ENCODE measurements around the gene ARL13B. TPM values are rescaled to one million over a fixed set of nuclear protein-coding genes. Genes with fewer than 3 reads are reported as not detected.
A peak's percentile ranks its signal among the peaks of the same experiment; 100 is the strongest.

The ARL13B gene
- total and polyA plus RNA-seq, 2 donors (not counting 1 experiment from before 2014, with no cell fraction given) = 1.3 to 12.9 TPM

DNA sequence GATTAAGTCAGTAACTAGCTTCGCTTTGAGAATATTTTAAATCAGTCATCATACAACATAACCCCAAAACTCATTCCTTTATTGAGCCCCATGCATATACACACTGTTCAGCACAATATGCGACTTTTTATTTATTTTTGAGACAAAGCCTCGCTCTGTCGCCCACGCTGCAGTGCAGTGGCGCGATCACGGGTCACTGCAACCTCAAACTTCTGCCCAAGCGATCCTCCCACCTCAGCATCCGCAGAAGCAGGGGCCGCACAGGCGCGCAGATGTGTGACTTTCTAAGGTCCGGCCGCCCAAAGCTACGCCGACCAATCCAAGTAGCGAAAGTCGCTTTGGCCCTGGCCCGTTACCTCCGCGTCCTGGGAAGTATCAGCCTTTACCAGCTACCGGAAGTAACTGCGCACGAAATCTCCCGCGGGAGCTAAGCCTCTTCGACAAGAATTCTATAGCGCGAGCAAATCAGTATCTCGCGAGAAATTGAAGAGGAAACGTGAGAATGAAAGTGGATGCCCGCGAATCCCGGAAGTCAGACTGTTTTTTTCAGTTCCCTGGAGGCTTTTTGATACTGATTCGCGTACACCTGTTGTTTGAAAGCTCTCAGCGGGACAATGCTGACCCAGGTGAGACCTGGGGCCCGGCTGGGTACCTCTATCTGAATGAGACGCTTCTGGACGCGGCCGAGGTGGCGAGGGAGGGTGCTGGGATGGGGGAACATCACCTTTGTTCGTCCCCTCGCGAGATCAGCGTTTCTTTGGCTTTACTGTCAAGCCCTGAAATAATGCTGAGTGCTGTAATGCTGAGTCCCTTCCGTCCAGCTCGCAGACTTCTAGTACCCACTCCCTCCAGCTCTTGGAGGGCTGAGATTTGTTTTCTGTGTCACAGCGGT, 82.8 kb downstream of the ARL13B start, which contains the start of the genes DHFR2 and NSUN3:
TSS of gene DHFR2 (minus strand) at position 404 of the 892 bp plus-strand sequence. CDS start 1,405 bp downstream, outside the sequence.
TSS of gene NSUN3 (plus strand) at position 549 of the 892 bp plus-strand sequence. CDS start at position 615, 66 bp downstream.
- TF ChIP-seq EZH2 (IDR thresholded peaks at IDR 0.05; ENCODE audit: borderline replicate concordance, insufficient read depth, low read depth, low read length, poor library complexity, severe bottlenecking) = no peak
- TF ChIP-seq, protein P1, sequence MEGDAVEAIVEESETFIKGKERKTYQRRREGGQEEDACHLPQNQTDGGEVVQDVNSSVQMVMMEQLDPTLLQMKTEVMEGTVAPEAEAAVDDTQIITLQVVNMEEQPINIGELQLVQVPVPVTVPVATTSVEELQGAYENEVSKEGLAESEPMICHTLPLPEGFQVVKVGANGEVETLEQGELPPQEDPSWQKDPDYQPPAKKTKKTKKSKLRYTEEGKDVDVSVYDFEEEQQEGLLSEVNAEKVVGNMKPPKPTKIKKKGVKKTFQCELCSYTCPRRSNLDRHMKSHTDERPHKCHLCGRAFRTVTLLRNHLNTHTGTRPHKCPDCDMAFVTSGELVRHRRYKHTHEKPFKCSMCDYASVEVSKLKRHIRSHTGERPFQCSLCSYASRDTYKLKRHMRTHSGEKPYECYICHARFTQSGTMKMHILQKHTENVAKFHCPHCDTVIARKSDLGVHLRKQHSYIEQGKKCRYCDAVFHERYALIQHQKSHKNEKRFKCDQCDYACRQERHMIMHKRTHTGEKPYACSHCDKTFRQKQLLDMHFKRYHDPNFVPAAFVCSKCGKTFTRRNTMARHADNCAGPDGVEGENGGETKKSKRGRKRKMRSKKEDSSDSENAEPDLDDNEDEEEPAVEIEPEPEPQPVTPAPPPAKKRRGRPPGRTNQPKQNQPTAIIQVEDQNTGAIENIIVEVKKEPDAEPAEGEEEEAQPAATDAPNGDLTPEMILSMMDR (IDR thresholded peaks at IDR 0.05) = no peak
- ATAC-seq (ENCODE audit: low read depth) (peak; percentile 88), DNase-seq (peak; percentile 95)
- no peaks in the 10 kb centered on the region for H3K9me3 Mint-ChIP-seq (ENCODE audit: insufficient read depth)
- H3K4me2 ChIP-seq (replicated peaks; ENCODE audit: low read depth, low read length, poor library complexity, severe bottlenecking) = peak within 1 kb of the TSS; percentile 85
- H4K20me1 ChIP-seq (ENCODE audit: control insufficient read depth, insufficient read depth, low read length, poor library complexity, severe bottlenecking) = no peaks in the 10 kb centered on the region
- peaks cover 54% of the 10 kb centered on the region for H3K79me2 ChIP-seq (ENCODE audit: control insufficient read depth, insufficient read depth, low read length)
- no peaks in the 10 kb centered on the region for H3K27me3 ChIP-seq (replicated peaks in 1 of 4; ENCODE audit: control extremely low read depth in 1 of 4, control insufficient read depth in 3 of 4, insufficient read depth in 4 of 4, low read length in 3 of 4)
- peak within 1 kb of the TSS; percentile 94 to 99 for H3K27ac ChIP-seq (ENCODE audit: low read length in 2 of 2)
- WGBS (ENCODE audit: insufficient coverage) = under 1% methylated on average over 47 of the region's 52 CpGs
- peaks cover 7 to 25% of the 10 kb centered on the region in 2 experiments for H3K36me3 ChIP-seq (replicated peaks in 1 of 2; ENCODE audit: control extremely low read depth in 1 of 2, control insufficient read depth in 1 of 2, extremely low read depth in 1 of 2, insufficient read depth in 2 of 2, low read length in 1 of 2)
- peak within 1 kb of the TSS; percentile 92 for H2AFZ ChIP-seq (ENCODE audit: insufficient read depth, low read depth, low read length, poor library complexity, severe bottlenecking)
- ChIA-PET POLR2A (interaction anchor here (1.2 kb wide), 1 partner anchor 83 kb away, joined by 7 read pairs; the partner anchor contains the start of gene ARL13B), CTCF (interaction anchor here (0.7 to 2.8 kb wide), 7 partner anchors 9 to 83 kb away, joined by 3 to 11 read pairs (median 5); partner anchors contain the start of gene ARL13B)
- H3K27me3 Mint-ChIP-seq = no peaks in the 10 kb centered on the region
- peak within 1 kb of the TSS; percentile 100 for H3K4me3 Mint-ChIP-seq
- H3K27ac Mint-ChIP-seq = peak within 1 kb of the TSS; percentile 100
- H3K9ac ChIP-seq (ENCODE audit: low read length) = peak within 1 kb of the TSS; percentile 93
- peaks cover 18 to 29% of the 10 kb centered on the region in 2 donors for H3K4me1 ChIP-seq (ENCODE audit: control insufficient read depth in 2 of 2, insufficient read depth in 2 of 2, low read length in 2 of 2)
- peak within 1 kb of the TSS; percentile 68 to 95 (median 93) for H3K4me3 ChIP-seq (ENCODE audit: control extremely low read depth in 1 of 5, extremely low read depth in 1 of 5, insufficient read depth in 1 of 5, low read depth in 2 of 5, low read length in 4 of 5)
- H3K4me1 Mint-ChIP-seq = peaks cover 48% of the 10 kb centered on the region
- intact Hi-C loops (cut with micrococcal nuclease) = loop anchor here (1.0 kb wide), 1 partner anchor 82 kb away; the partner anchor contains the start of gene ARL13B
- peaks cover 0 to 2% (median 0%) of the 10 kb centered on the region in 3 donors for H3K9me3 ChIP-seq (ENCODE audit: control extremely low read depth in 1 of 3, control insufficient read depth in 2 of 3, insufficient read depth in 1 of 3, low read length in 2 of 3)
